ENCODE results near the gene CHST15.

DNA sequence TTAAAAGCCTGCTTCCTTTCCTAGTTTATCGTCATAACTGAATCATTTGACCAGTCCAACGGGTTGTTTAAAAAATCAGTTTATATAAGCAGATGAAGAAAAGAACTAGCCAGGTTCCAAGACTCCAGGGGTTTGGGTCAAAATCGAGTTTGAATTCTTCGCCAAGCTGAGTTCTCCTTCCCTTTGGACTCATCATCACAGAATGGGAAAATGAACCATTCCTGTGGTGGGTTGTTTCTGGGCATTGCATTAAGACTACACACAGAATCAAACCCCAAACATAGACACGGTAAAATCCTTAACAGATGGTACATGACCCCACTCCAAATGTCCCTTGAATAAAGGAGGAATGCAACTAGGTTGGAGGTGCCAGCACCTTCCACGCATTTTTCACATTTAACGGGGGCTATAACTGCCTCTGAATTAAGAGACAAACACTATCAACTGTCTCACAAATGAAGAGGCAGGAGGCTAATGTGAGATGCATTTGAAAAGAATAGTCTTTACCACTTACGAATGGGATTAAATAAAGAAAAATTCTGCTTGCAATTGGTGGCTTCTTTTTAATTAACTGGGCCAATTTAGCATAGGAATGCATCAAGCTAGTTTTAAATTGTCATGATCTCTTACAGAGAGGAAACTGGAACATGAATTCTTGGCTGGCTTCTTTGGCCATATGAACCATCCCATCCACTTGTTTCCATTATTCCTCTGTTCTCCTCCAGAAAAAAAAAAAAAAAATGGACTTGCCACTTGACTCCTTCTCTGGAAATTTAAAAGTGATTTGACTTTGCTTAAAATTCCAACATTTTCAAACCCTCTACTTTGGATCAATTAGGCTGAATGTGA, 61.1 kb downstream of the CHST15 start:
- TF ChIP-seq, protein P1, sequence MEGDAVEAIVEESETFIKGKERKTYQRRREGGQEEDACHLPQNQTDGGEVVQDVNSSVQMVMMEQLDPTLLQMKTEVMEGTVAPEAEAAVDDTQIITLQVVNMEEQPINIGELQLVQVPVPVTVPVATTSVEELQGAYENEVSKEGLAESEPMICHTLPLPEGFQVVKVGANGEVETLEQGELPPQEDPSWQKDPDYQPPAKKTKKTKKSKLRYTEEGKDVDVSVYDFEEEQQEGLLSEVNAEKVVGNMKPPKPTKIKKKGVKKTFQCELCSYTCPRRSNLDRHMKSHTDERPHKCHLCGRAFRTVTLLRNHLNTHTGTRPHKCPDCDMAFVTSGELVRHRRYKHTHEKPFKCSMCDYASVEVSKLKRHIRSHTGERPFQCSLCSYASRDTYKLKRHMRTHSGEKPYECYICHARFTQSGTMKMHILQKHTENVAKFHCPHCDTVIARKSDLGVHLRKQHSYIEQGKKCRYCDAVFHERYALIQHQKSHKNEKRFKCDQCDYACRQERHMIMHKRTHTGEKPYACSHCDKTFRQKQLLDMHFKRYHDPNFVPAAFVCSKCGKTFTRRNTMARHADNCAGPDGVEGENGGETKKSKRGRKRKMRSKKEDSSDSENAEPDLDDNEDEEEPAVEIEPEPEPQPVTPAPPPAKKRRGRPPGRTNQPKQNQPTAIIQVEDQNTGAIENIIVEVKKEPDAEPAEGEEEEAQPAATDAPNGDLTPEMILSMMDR (IDR thresholded peaks at IDR 0.05): no peak
- no peak for TF ChIP-seq POLR2A (IDR thresholded peaks at IDR 0.05)
- TF ChIP-seq POLR2AphosphoS5 (IDR thresholded peaks at IDR 0.05): no peak
- no peak for TF ChIP-seq EP300 (IDR thresholded peaks at IDR 0.05)
